ENCODE measurements around the gene STX16.
"Not testable (repeated sequence)": the region's sequence is repeated elsewhere in the genome, so short reads cannot be mapped to it uniquely, and the experiment has no call there.

The STX16 gene

DNA sequence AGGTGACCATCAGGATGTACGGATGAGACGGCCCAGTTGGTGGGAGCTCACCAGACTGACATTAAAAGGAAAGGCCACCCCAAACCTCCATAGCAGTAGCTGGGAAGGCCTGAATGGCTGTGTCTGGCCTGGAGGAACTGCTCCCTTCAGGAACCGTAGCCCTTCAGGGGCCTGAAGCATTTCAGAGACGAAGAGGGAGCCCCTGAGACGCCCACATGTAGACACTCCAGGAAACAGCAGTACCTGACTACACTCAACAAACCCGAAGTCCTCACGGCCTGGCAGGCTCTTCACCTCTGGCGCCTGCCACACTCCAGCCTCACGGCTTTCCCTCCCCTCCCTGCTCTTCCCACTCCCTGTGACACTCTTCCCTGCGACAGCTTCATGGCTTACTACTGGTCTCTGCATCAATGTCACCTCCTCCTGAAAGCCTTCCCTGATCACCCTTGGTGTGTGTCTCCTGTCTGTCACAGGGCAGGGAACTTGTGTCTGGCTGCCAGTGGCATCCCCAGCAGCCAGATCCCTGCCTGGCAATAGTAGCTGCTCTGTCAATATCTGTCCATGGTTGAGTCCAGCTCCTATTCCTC, 14.6 kb upstream of the STX16 start:
- DNase-seq (ENCODE audit: low read depth in 2 of 2), result no peak

GRCh38 chr20:58636983-58637421, 14.1 kb upstream of the STX16 start:
- DNase-seq (ENCODE audit: low read depth in 2 of 2), result no peak

DNA sequence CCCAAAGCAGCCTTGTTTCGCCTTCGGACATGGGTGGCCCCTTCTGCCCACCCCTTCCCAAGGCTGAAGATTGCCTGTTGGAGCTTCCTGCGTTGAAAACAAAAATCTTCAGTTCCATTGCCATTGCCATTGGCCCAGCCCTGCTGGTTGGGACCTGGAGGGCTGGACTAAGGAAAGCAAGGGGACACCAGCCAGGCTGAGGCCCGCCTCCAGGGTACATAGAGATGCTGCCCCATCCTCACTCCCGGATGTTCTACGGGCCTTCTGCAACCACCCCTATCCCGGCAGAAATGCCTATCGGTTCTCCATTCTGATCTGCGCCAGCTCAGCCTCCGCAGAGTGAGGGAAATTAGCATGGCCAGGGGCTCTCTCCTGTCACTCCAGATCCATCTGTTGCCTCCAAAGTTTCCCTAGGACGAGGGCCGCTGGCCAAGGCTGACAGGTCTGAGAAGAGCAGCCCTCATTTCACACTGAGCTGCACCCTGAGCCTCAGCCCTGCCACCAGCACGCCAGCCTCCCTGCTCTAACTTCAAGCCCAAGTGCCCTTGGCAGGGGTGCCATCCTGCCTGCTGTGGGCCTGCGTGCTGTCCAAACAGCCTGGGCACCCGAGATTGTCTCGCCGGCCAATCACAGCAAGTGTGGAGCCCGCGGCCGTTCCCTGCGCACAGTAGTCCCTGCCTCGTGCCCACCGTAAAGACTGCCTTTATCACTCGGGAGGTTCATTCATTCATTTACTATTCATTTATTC, 13.4 kb upstream of the STX16 start:
- DNase-seq (ENCODE audit: low read depth in 2 of 2), result no peak

GRCh38 chr20:58638467-58639181, 12.5 kb upstream of the STX16 start:
- no peak for DNase-seq (ENCODE audit: low read depth in 2 of 2)

- DNase-seq (ENCODE audit: low read depth in 2 of 2), result no peak
Observed at GRCh38 chr20:58639182-58640146, 11.6 kb upstream of the STX16 start.

DNA sequence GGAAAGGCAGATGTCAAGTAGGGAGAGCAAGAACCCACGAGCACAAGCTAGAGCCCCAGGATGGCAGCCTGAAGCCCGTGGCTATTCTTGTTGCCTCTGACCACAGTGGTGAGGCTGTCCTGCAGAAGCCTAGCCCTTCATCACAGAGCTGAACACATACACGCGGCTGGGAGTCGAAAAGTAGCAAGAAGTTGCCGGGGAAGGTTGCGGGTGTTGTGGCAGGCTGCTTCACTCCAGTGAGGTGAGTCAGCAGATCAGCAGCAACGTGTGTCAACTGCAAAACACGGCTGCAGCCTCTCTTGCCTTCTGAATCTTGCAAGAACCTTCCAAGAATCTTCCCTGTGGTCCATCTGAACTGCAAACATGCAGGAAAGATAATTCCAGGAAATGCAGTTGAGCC, 10.6 kb upstream of the STX16 start:
- DNase-seq (ENCODE audit: low read depth in 2 of 2), result no peak

DNA sequence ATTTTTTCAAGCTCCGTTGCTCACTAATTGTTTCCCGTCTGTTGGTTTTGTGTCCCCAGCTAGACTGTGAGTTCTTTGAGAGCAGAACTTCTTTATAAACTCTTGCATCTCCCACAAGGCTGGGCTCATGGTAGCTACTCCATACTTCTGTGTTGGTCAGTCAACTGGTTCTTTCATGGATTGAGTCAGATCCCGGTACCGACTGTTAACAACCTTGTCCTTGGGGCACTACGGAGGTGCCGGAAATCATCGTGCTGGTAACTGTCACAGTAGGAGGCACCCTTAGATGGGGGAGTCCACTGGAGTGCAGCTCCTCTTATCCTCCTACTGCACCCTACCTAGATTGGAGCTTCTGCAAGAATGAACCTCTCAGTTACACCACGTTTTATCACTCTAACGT, 8.6 kb upstream of the STX16 start:
- no peak for DNase-seq (ENCODE audit: low read depth in 2 of 2)

- not testable (repeated sequence) for DNase-seq (ENCODE audit: low read depth in 2 of 2)
Observed at GRCh38 chr20:58642896-58643295, 8.2 kb upstream of the STX16 start.

GRCh38 chr20:58645412-58645968, 5.6 kb upstream of the STX16 start:
- DNase-seq (ENCODE audit: low read depth in 2 of 2), result no peak

GRCh38 chr20:58646257-58646656, 4.8 kb upstream of the STX16 start:
- no peak for DNase-seq (ENCODE audit: low read depth in 2 of 2)

DNA sequence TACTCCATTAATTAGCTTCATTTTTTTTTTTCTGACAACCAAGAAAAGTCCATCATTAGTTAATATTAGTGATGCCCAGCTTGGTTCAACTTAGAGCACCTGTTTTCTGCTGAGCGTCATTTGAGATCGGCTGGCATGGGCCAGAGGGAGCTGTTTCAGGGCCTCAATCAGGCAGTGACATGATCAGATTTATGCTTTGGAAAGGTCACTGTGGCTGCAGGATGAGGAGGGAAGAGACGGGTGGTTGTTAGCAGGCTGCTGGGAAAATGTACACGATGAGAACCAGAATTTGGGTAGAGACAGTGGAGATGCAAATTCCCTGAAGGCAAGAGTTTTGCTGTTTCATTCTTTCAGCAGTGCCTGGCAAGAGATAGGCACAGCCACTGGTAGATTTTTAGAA, 4.4 kb upstream of the STX16 start:
- no peak for DNase-seq (ENCODE audit: low read depth in 2 of 2)

DNA sequence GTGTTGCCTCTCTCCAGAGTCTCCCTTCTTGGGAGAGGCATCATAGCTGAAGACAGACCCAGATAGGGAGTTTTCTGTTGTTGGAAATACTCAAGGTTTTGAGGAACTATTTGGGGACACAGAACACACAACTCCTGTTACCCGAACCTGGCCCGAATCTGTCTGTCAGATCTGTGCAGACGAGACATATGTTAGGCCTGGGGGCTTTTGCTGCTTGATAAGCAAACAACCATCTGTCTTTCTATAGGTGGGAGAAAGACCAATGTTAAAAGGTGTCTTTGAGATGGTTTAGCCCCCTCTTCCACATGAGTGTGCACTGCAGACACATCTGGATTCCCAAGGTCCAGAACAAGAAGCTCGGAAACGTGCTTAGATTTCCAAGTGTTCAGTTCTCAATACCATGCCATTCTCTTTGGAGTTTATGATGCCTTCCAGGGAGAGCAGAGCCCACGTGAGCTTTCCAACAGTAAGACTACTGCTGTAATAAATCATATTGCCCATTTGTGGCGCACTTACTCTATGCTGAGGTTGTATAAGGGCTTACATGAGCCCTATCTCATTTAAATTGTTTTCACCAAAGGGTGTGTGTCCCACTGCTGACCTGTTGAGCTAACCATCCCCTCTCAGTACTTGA, 3.8 kb upstream of the STX16 start:
- no peak for DNase-seq (ENCODE audit: low read depth in 2 of 2)

- no peak for DNase-seq (ENCODE audit: low read depth in 2 of 2)
Observed at GRCh38 chr20:58647796-58648501, 3.1 kb upstream of the STX16 start.

- not testable (repeated sequence) for DNase-seq (ENCODE audit: low read depth in 2 of 2)
Observed at GRCh38 chr20:58648502-58648825, 2.6 kb upstream of the STX16 start.

DNA sequence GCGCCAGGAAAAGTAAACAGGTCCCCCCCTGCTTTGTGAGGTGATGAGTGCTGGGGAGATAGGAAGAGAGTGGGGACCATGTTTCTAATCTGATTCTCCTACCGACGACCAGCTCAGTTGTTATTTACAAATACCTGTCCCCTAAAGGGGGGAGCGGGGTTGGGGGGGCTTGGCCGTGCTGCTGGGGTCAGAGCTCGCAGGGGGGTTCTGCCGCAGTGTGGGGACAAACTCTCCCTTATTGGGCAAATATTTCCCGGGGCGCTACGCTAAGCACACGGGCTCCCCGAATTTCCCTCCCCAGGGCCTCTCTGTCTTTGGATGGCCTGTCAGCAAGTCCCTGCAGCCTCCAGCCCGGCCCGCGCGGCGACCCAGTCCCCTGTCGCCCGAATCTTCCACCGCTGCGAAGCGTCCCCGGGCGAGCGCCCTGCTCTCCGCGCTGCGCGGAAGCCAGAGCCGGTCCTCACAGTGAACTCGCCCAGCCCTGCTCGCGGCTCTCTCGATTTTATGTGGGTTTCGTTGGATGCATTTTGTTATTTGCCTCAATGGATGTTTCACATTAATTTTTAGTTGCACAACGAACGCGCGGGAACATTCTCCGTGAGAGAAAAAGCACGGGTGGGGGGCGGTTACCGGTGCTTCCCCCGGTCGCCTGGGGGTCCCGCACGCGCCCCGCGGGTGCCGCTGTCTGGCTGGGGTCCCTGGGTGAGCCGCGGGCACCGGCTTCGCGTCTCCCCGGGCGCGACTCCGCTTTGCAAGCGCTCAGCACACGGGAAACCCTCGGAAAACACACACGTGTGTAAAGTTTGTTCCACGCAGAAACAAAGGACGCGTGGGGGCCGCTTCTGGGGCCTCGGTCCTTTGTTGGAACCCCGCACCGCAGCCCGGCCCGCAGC, 1.5 kb upstream of the STX16 start:
- DNase-seq (ENCODE audit: low read depth in 2 of 2), result no peak

- DNase-seq (ENCODE audit: low read depth in 2 of 2), result no peak
Observed at GRCh38 chr20:58650181-58650775, 805 bp upstream of the STX16 start.

DNA sequence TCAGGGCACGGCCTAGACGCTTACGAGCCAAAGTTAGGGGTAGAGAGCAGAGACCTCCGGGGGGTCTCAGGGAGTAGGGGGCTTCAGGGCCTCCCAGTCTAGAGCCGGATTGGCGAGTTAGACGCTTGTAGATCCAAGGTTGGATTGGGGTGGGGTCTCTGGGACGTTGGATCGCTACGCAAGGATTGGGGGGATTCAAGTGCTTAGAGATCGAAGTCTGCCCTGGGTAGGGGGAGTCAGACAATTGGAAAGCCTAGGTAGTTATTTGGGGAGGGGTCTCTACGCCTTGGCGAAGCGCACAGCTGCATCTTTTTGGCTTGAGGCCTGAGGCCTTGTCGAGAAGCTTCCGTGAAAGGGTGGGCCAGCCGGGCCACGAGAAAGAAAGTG, 469 bp downstream of the STX16 start:
- DNase-seq (ENCODE audit: low read depth in 2 of 2), result no peak

GRCh38 chr20:58651946-58652605, 993 bp downstream of the STX16 start:
- DNase-seq (ENCODE audit: low read depth in 2 of 2), result no peak
